Suppressor macrophage treated with lipopolysaccharide for 1 hour (primary cell): ENCODE results near the gene FOXO4.

Experiments
- DNase-seq, 3 donors: peaks; one replicate each; pipeline ENCODE4 v3.0.0-alpha.2; 2020 to 2022

Gene FOXO4, protein sequence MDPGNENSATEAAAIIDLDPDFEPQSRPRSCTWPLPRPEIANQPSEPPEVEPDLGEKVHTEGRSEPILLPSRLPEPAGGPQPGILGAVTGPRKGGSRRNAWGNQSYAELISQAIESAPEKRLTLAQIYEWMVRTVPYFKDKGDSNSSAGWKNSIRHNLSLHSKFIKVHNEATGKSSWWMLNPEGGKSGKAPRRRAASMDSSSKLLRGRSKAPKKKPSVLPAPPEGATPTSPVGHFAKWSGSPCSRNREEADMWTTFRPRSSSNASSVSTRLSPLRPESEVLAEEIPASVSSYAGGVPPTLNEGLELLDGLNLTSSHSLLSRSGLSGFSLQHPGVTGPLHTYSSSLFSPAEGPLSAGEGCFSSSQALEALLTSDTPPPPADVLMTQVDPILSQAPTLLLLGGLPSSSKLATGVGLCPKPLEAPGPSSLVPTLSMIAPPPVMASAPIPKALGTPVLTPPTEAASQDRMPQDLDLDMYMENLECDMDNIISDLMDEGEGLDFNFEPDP

DNA sequence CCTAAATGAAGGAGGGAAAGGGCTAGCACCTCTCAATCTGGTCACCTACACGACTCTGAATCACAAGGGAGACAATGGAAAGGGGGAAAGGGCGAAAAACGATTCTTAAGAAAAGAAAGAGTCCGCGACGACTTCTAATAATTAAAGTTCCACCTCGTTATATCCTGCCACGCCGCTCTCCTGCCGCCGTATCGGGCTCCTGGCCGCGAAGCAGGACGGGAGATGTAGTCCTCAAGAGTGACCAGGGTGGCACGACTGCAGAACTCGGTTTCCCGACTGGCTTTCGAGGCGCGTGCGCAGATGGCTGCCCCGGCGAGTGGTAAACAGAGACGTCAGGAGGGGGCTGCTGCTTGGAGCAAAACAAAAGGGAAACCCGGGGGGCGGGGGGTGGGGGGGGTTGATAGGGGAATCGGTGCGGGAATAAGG lies at the start of gene FOXO4:
TSS of gene FOXO4 (plus strand) at position 297 of the 426 bp plus-strand sequence. CDS start 678 bp downstream, outside the sequence.
- peak; percentile 87 to 91 (median 89) for DNase-seq

DNA sequence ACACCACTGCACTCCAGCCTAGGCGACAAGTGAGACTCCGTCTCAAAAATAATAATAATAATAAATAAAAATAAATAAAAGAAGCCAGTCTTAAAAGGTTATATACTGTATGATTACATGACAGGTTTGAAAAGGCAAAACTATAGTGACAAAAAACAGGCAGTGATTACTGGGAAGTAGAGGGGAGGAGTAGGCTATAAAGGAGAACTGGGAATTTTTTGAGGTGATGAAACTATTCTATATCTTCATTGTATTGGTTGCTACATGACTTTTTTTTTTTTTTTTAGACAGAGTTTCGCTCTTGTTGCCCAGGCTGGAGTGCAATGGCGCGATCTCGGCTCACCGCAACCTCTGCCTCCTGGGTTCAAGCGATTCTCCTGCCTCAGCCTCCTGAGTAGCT lies 47.8 kb upstream of the FOXO4 start:
- DNase-seq = peak; percentile 28 to 66 (median 59)

DNA sequence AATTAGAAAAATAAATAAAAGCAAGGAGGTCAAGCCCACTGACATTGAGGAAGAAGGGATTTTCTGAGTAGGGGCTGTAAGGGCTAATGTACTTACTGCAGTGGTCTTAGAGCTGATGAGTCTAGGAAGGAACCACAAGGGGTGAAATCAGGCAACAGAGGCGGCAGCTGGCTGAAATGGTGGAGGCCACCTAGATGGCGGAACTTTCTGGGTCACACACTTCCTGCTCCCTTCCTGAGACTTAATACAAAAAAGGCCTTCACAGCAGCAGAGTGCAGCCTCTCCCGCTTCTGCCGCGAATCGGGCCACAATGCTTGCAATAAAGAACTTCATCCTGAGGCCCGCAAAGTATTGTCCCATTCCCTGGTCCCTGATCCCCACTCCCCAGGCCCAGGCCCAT lies 42.9 kb upstream of the FOXO4 start:
- DNase-seq = peak in 2 of 3 donors; percentile 6 to 16

- peak; percentile 32 to 48 (median 39) for DNase-seq
Observed at GRCh38 chrX:71053217-71053621, 42.4 kb upstream of the FOXO4 start.

- DNase-seq = peak in 2 of 3 donors; percentile 51 to 64
Observed at GRCh38 chrX:71056867-71057266, 38.8 kb upstream of the FOXO4 start.

DNA sequence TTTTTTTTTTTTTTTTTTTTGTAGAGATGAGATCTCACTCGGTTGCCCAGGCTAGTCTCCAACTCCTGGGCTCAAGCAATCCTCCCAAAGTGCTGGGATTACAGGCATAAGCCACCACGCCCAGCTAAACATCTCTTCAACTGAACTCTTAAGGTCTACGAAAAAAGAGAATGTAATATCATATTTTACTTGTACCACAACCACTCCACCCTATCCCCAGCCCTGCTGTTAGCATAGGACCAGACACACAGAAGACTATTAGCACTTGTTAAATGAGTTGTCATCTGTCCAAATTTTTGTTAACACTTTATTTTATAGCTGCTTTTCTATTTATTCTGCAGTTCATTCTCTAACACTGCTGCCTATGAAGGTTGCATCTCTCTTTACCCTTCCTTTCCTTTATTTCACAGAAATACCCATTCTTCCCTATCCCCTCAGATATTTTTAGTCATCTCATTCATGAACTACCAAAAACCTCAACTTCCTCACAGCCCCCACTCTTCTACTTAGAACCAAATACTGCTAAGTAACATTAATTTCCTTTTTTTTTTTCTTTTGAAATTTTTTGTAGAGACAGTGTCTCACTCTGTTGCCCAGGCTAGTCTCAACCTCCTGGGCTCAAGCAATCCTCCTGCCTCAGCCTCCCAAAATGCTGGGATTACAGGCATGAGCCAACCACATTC lies 37.7 kb upstream of the FOXO4 start:
- peak; percentile 34 to 66 (median 57) for DNase-seq

DNA sequence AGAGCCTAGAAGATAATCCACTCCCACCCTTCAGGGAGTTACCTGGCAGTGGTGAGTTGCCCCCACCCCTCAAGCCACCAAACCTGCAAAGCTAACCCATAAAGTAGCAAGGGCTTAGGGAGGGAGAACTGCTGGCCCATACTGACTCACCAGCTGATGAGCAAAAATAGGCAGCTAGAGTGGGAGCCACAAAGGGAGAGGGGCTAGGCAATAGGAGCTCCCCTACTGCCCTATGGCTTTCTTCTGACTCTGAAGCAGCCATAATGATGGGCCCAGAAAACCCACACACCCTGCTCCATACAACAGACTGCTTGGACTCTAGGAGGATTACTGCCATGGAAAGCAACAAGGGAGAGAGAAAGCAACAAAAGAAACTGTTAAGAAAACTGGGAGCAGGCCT lies 35.5 kb upstream of the FOXO4 start:
- DNase-seq = peak in 1 of 3 donors; percentile 18

GRCh38 chrX:71067089-71067488 lies 28.6 kb upstream of the FOXO4 start:
- no peak for DNase-seq

GRCh38 chrX:71067712-71068043 lies 28.0 kb upstream of the FOXO4 start:
- no peak for DNase-seq

- DNase-seq = peak; percentile 89 to 92 (median 90)
Observed at GRCh38 chrX:71068044-71068918, 27.4 kb upstream of the FOXO4 start, which contains the start of gene SNX12. SNX12 (minus strand) TSS chrX:71068334; CDS start chrX:71068306, 28 bp downstream.

DNA sequence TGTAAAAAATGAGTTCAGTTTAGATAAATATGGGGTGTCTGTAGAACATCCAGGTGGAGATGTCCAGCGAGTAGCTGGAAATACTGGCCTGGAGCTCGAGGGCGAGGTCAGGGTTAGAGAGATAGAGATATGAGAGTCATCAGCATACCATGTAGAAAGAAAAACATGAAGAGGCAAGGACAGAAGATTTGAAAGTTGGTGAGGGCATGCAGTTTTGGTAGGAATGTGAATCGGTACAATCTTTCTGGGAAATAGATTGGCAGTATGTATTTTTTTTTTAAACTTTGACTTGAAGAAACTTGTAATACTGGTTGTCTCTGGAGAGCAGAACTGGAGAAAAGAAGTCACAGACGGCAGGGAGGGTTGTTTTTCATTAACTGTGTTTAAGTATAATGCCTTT lies 25.1 kb upstream of the FOXO4 start:
- no peak for DNase-seq

- DNase-seq = no peak
Observed at GRCh38 chrX:71081330-71082123, 14.1 kb upstream of the FOXO4 start.

- no peak for DNase-seq
Observed at GRCh38 chrX:71082124-71082647, 13.5 kb upstream of the FOXO4 start.

GRCh38 chrX:71082822-71083221 lies 12.8 kb upstream of the FOXO4 start:
- no peak for DNase-seq

- DNase-seq = no peak
Observed at GRCh38 chrX:71085900-71086299, 9.8 kb upstream of the FOXO4 start.

DNA sequence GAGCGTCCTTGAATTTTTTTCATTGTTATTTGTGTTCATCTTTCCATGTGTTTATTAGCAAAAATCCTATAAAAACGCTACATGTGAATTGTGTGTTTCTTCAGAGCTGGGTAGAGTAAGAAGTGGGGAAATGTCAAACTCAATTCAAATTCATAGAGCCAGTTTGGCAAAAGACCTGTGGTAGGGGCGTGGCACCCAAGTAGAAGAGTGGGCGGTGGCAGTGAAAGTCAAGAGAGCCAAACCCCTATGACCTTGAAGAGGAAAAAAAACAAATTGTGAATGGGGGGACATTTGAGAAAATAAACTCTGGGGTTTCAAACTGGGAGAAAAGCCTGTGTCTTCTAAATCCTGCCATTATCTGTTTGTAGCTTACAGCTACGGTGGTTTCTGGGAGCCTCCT lies 4.4 kb upstream of the FOXO4 start:
- DNase-seq = no peak

DNA sequence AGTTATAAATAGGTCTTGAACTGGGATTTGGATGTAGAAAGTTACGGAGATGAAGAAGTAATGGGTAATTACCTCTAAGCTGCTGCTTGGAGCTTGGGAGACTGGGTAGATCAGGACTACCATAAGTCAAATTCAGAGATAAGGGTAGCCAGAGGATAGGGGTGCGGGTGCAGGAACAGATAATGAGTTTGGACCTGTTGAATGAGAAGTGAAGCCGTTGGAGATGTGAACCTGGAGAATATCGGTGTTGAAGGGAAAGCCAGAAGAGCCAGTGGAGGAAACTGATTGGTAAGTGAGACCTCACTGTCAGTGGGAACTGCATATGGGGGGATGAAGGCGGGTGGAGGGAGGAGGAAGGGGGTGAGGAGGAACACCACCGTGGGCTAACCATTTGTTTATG lies 618 bp upstream of the FOXO4 start:
- no peak for DNase-seq

DNA sequence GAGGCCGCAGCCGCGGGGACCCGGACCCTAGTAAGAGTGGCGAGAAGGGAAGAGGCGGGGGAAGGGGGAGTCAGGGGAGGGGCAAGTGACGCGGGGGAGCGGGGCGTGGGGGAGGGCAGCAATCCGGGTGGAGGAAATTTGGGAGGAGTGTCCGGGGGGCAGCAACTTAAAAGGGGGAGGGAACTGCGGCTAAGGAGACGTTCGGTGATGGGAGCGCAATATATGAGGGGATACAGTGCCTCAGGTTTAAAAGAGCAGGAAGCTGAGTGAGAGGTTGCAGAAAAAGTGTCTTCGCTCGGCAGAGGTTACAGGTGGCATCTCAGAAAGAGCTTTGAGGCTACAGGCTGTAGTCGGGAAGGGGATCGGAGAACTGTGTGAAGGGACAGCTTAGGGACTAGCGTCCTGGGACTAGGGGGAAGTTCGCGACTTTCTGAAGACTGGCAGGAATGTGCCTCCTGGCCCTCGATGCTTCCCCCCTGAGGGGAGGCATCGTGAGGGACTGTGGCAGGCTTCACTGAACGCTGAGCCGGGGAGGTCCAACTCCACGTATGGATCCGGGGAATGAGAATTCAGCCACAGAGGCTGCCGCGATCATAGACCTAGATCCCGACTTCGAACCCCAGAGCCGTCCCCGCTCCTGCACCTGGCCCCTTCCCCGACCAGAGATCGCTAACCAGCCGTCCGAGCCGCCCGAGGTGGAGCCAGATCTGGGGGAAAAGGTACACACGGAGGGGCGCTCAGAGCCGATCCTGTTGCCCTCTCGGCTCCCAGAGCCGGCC lies 519 bp downstream of the FOXO4 start:
- peak in 1 of 3 donors; percentile 29 for DNase-seq

- no peak for DNase-seq
Observed at GRCh38 chrX:71096760-71097032, 1.0 kb downstream of the FOXO4 start.

DNA sequence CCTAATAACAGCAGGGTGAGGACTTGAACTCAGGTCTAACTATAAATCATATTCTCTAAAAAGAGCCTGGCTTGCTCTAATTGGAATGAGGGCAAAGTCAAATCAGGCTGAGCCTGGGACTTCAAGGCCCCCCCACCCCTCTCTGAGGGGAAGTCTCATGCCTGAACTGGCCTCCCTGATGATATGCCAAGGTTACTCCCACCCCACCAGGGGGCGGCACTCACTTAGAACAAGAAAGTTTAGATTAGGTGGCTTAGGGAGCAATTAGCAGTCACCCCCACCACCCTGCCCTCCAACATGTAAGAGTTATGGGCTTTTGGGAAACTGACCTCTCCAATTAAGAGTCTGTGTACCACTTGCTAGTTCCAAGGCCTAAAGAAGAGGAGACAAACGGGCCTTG lies 2.7 kb downstream of the FOXO4 start:
- DNase-seq = peak; percentile 73 to 88 (median 79)

GRCh38 chrX:71098951-71099506 lies 3.4 kb downstream of the FOXO4 start:
- DNase-seq = no peak
